ENCODE measurements around the gene BAG2.

Gene BAG2

DNA sequence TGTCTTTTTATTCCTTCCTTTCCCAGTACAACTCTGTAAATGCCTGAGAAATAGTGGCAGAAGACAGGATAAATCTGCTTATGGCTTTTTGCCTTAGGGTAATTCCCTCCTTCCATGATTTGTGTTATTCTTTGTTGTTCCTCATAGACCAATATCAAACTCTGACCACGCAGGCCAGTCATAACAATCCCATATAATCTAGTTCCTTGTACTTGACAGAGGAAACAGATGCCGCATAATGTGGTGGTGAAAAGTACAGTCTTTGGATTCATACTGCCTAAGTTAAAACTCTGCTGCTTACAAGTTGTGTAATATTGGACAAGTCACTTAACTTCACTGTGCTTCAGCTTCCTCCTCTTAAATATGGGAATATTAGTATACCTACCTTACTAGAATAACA is 8.2 kb upstream of the BAG2 start:
- TF ChIP-seq, protein P1, sequence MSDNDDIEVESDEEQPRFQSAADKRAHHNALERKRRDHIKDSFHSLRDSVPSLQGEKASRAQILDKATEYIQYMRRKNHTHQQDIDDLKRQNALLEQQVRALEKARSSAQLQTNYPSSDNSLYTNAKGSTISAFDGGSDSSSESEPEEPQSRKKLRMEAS (IDR thresholded peaks at IDR 0.05; ENCODE audit: low read depth, low read length) = no peak
- TF ChIP-seq MYC (IDR thresholded peaks at IDR 0.05; ENCODE audit: low read depth, low read length) = no peak
- TF ChIP-seq POLR2A (IDR thresholded peaks at IDR 0.05; ENCODE audit: extremely low read depth, insufficient read length) = no peak
- TF ChIP-seq, protein P2, sequence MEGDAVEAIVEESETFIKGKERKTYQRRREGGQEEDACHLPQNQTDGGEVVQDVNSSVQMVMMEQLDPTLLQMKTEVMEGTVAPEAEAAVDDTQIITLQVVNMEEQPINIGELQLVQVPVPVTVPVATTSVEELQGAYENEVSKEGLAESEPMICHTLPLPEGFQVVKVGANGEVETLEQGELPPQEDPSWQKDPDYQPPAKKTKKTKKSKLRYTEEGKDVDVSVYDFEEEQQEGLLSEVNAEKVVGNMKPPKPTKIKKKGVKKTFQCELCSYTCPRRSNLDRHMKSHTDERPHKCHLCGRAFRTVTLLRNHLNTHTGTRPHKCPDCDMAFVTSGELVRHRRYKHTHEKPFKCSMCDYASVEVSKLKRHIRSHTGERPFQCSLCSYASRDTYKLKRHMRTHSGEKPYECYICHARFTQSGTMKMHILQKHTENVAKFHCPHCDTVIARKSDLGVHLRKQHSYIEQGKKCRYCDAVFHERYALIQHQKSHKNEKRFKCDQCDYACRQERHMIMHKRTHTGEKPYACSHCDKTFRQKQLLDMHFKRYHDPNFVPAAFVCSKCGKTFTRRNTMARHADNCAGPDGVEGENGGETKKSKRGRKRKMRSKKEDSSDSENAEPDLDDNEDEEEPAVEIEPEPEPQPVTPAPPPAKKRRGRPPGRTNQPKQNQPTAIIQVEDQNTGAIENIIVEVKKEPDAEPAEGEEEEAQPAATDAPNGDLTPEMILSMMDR (IDR thresholded peaks at IDR 0.05; ENCODE audit: low read depth, low read length) = no peak
- H3K4me3 ChIP-seq (ENCODE audit: low read depth, low read length) = no peak overlapping the region
- no peak for DNase-seq (ENCODE audit: low read depth)

DNA sequence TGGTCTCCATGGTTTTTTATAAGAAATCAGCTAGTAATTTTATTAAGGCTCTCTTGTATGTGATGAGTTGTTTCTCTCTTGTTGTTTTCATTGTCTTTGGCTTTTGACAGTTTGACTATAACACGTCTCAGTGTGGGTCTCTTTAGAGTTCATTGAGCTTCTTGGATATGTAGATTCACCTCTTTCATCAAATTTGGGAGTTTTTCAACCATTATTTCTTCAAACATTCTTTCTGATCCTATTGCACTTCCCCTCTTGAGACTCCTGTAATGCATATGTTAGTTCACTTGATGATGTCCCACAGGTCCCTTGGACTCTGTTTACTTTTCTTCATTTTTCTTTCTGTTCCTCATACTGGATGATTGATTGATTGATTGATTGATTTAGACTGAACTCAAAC is 7.0 kb upstream of the BAG2 start:
- TF ChIP-seq, protein P2 (IDR thresholded peaks at IDR 0.05; ENCODE audit: low read depth, low read length) = no peak
- TF ChIP-seq POLR2A (IDR thresholded peaks at IDR 0.05; ENCODE audit: extremely low read depth, insufficient read length) = no peak
- TF ChIP-seq, protein P1 (IDR thresholded peaks at IDR 0.05; ENCODE audit: low read depth, low read length) = no peak
- TF ChIP-seq MYC (IDR thresholded peaks at IDR 0.05; ENCODE audit: low read depth, low read length) = no peak
- no peak for DNase-seq (ENCODE audit: low read depth)
- no peak overlapping the region for H3K4me3 ChIP-seq (ENCODE audit: low read depth, low read length)

DNA sequence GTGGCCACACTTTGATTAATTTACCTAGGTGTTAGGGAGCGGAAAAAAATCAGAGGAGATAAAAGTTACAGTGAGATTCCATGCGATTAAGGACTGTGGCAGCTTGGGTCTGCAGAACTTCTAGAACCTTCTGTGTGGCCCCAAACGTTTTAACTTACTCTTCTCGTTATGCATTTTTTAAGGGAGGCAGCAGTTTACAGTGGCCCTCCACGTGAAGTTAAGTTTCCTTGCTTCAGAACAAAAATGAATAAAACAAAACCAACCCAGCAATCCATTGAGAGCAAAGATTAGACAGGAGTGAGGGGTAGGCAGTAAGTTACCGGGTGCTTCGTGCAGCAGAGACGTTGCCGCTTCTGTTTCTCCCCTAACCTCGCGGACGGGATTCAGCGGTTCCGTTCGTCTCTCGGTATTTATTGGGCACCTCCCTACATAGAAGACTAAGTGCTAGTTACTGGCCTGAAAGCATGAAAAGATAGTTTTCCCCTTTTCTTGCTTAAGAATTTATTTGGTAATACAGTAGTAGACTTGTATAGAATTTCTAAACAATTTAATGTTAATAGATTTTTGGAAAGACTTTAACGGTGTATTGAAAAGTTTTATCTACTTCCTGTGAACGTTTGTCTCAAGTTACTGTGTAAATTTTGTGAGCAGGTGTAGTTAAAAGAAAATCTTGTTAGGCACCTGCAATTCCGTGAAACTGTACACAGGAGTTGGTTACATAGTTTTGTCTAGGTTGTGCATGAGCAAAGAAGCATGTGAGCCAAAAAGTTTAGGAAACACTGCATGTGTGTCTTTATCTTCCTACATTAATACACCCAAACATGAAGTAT is 1.1 kb downstream of the BAG2 start:
- TF ChIP-seq, protein P1 (IDR thresholded peaks at IDR 0.05; ENCODE audit: low read depth, low read length) = no peak
- TF ChIP-seq, protein P2 (IDR thresholded peaks at IDR 0.05; ENCODE audit: low read depth, low read length) = no peak
- TF ChIP-seq POLR2A (IDR thresholded peaks at IDR 0.05; ENCODE audit: extremely low read depth, insufficient read length) = no peak
- TF ChIP-seq MYC (IDR thresholded peaks at IDR 0.05; ENCODE audit: low read depth, low read length) = no peak; the same call in 1 of the 2 replicates
- peak; percentile 76 for DNase-seq (ENCODE audit: low read depth)
- peak overlapping the region; percentile 89 for H3K4me3 ChIP-seq (ENCODE audit: low read depth, low read length)

DNA sequence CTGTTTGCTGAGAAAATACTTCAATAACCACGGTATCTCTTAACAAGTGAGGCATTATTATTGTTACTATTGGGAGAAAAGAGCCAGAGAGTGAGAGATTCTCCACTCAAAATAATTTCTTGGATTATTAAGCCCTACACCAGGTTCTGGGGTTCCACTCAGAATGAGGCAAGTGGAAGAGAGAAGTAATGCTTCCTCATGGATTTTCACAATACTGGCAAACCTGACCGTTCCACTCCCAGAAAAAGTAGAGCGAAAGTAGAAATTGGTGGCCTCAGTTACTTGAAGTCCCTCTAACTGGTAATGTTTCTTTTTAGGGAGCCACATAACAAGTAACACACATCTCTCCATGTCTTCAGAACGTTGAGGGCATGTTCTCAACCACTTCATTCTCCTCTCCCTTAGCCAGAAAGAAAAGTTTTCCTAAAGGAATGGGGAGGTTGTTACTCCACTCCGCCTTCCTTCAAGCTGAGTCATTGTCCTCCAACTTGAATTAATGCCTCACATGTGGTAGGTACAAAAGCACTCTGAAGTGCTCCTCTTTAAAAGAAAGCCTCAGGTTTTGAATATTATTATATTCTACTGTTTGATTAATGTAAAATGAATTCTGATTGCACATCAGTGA is 1.9 kb downstream of the BAG2 start:
- peak overlapping the region; percentile 89 for H3K4me3 ChIP-seq (ENCODE audit: low read depth, low read length)
- DNase-seq (ENCODE audit: low read depth) = peak; percentile 51
- no peak for TF ChIP-seq MYC (IDR thresholded peaks at IDR 0.05; ENCODE audit: low read depth, low read length)
- TF ChIP-seq POLR2A (IDR thresholded peaks at IDR 0.05; ENCODE audit: extremely low read depth, insufficient read length) = no peak

DNA sequence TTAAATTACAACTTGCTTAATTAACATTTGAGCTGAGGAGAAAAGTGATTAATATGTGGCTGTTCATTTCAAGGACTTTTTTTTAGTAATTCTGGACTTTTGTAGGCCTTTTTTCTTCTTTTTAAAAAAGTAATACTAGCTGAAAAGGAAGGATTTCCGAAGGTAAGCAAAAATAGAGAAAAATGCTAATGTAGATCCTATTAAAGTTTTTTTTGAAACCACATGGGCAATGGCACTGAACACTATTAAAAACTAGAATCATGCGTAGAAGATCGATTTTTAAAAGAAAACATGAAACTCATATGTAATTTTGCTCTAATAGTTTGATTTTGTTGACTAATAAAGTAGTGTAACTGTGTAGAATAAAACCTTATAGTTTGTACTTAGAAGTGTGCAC is 2.4 kb downstream of the BAG2 start:
- no peak for DNase-seq (ENCODE audit: low read depth)
- peak overlapping the region; percentile 89 for H3K4me3 ChIP-seq (ENCODE audit: low read depth, low read length)
- TF ChIP-seq MYC (IDR thresholded peaks at IDR 0.05; ENCODE audit: low read depth, low read length) (no peak), POLR2A (IDR thresholded peaks at IDR 0.05; ENCODE audit: extremely low read depth, insufficient read length) (no peak)
- TF ChIP-seq, protein P2 (IDR thresholded peaks at IDR 0.05; ENCODE audit: low read depth, low read length) = no peak
- TF ChIP-seq, protein P1 (IDR thresholded peaks at IDR 0.05; ENCODE audit: low read depth, low read length) = no peak

DNA sequence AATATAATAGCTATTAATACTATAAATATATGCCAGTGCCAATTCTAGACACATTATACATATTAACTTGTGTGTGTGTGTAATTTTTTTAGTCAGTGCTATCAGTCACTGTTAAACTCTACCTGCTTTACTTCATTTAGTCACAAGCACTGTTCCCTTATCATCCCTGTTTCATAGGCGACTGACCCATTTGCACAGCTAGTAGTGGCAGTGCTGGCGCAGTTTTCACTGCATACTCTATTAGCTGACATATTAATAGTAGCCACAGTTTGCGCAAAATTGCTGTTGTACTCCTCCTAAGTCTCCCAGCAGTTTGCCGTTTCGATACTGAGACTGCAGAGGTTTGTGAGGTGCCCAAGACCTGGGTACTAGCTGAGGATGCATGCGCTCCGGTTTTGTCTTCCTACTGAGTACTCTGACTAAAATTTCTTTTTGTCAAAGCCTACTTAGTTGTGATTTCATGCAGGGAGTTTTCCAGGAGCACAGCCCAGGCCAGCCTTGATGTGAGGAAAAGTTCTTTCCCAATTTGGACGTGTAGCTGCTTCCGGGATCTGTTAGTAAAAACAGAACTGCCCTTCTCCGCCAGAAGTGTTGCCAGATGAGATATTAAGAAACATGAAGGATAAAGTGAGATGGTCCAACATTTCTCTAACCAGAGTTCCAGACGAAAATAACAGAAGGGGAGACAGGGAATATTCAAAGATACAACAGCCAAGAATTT is 5.6 kb downstream of the BAG2 start:
- DNase-seq (ENCODE audit: low read depth) = no peak
- no peak for TF ChIP-seq MYC (IDR thresholded peaks at IDR 0.05; ENCODE audit: low read depth, low read length)
- TF ChIP-seq POLR2A (IDR thresholded peaks at IDR 0.05; ENCODE audit: extremely low read depth, insufficient read length) = no peak
- TF ChIP-seq, protein P2 (IDR thresholded peaks at IDR 0.05; ENCODE audit: low read depth, low read length) = no peak
- TF ChIP-seq, protein P1 (IDR thresholded peaks at IDR 0.05; ENCODE audit: low read depth, low read length) = no peak
- no peak overlapping the region for H3K4me3 ChIP-seq (ENCODE audit: low read depth, low read length)

Measured in NB4 (cell line).